Chondrocyte (in vitro differentiated cells): Measurements from ENCODE around the gene KCNJ5. TPM values are rescaled to one million over a fixed set of nuclear protein-coding genes. Genes with fewer than 3 reads are reported as not detected.

Source experiments
- DNase-seq: peaks from one replicate; pipeline ENCODE4 v3.0.0; 2021; ENCODE audit warnings: mixed read lengths, low spot score
- H3K27ac Mint-ChIP-seq: one replicate; pipeline ENCODE4 v1.8.0; 2021; ENCODE audit warnings: mild to moderate bottlenecking, moderate library complexity, mixed read lengths; ENCODE audit not compliant: unreplicated experiment
- H3K27me3 Mint-ChIP-seq: 2 replicates; pipeline ENCODE4 v1.8.0; 2021; ENCODE audit warnings: low read depth, mixed read lengths
- H3K36me3 Mint-ChIP-seq: 2 replicates; pipeline ENCODE4 v1.8.0; 2021; ENCODE audit warnings: low read depth, mixed read lengths
- H3K4me1 Mint-ChIP-seq: 2 replicates; pipeline ENCODE4 v1.8.0; 2021; ENCODE audit warnings: low read depth, mild to moderate bottlenecking, mixed read lengths
- H3K4me3 Mint-ChIP-seq: one replicate; pipeline ENCODE4 v1.8.0; 2021; ENCODE audit warnings: mild to moderate bottlenecking, moderate library complexity, mixed read lengths; ENCODE audit not compliant: unreplicated experiment
- H3K9me3 Mint-ChIP-seq: 2 replicates; pipeline ENCODE4 v1.8.0; 2021; ENCODE audit warnings: low read depth, mixed read lengths
- CTCF ChIP-seq: fragments of 200-600 bp; sonication (generic); IDR thresholded peaks from 2 replicates; pipeline ENCODE4 v1.5.0; 2021; ENCODE audit warnings: antibody characterized with exemption, mild to moderate bottlenecking, moderate library complexity
- total RNA-seq: library from RNA; stranded (reverse); gene quantifications from 3 replicates; pipeline ENCODE4 v1.2.1, GENCODE V29; 2021

Gene KCNJ5
- total RNA-seq, 1 donor from 2014 or later = 0.15 TPM

GRCh38 chr11:128949791-128950454, 58.8 kb downstream of the KCNJ5 start:
- H3K36me3 Mint-ChIP-seq = no peaks in the 10 kb centered on the region
- no peak overlapping the region for H3K27ac Mint-ChIP-seq
- peaks cover 12% of the 10 kb centered on the region for H3K27me3 Mint-ChIP-seq
- no peaks in the 10 kb centered on the region for H3K4me1 Mint-ChIP-seq
- TF ChIP-seq CTCF = no peak
- DNase-seq = no peak
- no peaks in the 10 kb centered on the region for H3K9me3 Mint-ChIP-seq
- H3K4me3 Mint-ChIP-seq = no peak overlapping the region

GRCh38 chr11:128953151-128953550, 62.0 kb downstream of the KCNJ5 start:
- no peak for TF ChIP-seq CTCF
- Mint-ChIP-seq H3K36me3 (no peaks in the 10 kb centered on the region), H3K4me1 (peaks cover 4% of the 10 kb centered on the region), H3K9me3 (no peaks in the 10 kb centered on the region), H3K4me3 (no peak overlapping the region), H3K27me3 (peaks cover 12% of the 10 kb centered on the region), H3K27ac (no peak overlapping the region)
- no peak for DNase-seq

GRCh38 chr11:128955636-128956035, 64.5 kb downstream of the KCNJ5 start:
- H3K27me3 Mint-ChIP-seq = peaks cover 10% of the 10 kb centered on the region
- H3K4me1 Mint-ChIP-seq = peaks cover 4% of the 10 kb centered on the region
- H3K4me3 Mint-ChIP-seq = peak overlapping the region; percentile 3
- no peaks in the 10 kb centered on the region for H3K9me3 Mint-ChIP-seq
- H3K36me3 Mint-ChIP-seq = no peaks in the 10 kb centered on the region
- H3K27ac Mint-ChIP-seq = no peak overlapping the region
- no peak for TF ChIP-seq CTCF
- no peak for DNase-seq

- Mint-ChIP-seq H3K4me1 (peaks cover 4% of the 10 kb centered on the region), H3K36me3 (no peaks in the 10 kb centered on the region), H3K4me3 (no peak overlapping the region), H3K9me3 (no peaks in the 10 kb centered on the region), H3K27me3 (peaks cover 10% of the 10 kb centered on the region), H3K27ac (no peak overlapping the region)
- DNase-seq = no peak
- TF ChIP-seq CTCF = peak; percentile 94
Measured at GRCh38 chr11:128956401-128957201, 65.4 kb downstream of the KCNJ5 start.

GRCh38 chr11:128957202-128957482, 66.0 kb downstream of the KCNJ5 start:
- no peak for DNase-seq
- Mint-ChIP-seq H3K4me1 (peaks cover 4% of the 10 kb centered on the region), H3K36me3 (no peaks in the 10 kb centered on the region), H3K4me3 (no peak overlapping the region), H3K9me3 (no peaks in the 10 kb centered on the region), H3K27ac (no peak overlapping the region), H3K27me3 (peaks cover 10% of the 10 kb centered on the region)
- TF ChIP-seq CTCF = no peak
